GM21619 (cell line): Measurements from ENCODE around the gene TMF1.
A peak's percentile ranks its signal among the peaks of the same experiment; 100 is the strongest.

ENCODE experiments used
- ATAC-seq: cut with Tn5 transposase; IDR thresholded peaks from one replicate; pipeline ENCODE4 v1.9.1; 2021; ENCODE audit not compliant: unreplicated experiment

Gene TMF1, protein sequence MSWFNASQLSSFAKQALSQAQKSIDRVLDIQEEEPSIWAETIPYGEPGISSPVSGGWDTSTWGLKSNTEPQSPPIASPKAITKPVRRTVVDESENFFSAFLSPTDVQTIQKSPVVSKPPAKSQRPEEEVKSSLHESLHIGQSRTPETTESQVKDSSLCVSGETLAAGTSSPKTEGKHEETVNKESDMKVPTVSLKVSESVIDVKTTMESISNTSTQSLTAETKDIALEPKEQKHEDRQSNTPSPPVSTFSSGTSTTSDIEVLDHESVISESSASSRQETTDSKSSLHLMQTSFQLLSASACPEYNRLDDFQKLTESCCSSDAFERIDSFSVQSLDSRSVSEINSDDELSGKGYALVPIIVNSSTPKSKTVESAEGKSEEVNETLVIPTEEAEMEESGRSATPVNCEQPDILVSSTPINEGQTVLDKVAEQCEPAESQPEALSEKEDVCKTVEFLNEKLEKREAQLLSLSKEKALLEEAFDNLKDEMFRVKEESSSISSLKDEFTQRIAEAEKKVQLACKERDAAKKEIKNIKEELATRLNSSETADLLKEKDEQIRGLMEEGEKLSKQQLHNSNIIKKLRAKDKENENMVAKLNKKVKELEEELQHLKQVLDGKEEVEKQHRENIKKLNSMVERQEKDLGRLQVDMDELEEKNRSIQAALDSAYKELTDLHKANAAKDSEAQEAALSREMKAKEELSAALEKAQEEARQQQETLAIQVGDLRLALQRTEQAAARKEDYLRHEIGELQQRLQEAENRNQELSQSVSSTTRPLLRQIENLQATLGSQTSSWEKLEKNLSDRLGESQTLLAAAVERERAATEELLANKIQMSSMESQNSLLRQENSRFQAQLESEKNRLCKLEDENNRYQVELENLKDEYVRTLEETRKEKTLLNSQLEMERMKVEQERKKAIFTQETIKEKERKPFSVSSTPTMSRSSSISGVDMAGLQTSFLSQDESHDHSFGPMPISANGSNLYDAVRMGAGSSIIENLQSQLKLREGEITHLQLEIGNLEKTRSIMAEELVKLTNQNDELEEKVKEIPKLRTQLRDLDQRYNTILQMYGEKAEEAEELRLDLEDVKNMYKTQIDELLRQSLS

DNA sequence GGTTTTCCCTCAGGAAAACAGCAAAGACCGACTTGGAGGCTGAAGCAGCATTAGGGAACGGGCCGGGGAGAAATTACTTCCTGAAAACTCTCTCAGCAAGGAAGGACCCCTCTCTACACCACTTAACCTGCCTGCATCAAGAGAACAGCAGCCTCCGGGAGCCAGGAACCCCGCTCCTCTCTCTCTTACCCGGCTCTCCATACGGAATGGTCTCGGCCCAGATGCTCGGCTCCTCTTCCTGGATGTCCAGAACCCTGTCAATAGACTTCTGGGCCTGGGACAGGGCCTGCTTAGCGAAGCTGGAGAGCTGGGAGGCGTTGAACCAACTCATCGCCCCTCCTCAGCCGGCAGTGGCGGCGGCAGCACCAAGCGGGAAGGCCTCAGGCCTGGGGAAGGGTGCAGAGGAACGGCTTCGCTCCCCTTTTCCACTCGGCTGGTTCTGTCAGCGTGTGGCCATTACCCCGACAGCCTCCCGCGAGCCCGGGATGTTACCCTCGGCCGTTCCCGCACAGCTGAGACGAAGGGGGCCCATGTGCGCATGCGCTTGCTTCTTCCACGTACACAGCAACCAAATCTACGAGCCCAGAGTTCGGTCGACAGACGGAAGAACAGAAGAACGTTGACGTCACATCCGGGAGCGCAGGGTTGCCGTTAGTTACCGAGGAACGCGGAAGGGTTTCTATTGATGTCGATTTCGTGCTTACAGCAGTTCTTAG, at the start of gene TMF1:
TSS of gene TMF1 (minus strand) at position 578 of the 716 bp plus-strand sequence. CDS start at position 331, 247 bp downstream.
- ATAC-seq = peak; percentile 98

DNA sequence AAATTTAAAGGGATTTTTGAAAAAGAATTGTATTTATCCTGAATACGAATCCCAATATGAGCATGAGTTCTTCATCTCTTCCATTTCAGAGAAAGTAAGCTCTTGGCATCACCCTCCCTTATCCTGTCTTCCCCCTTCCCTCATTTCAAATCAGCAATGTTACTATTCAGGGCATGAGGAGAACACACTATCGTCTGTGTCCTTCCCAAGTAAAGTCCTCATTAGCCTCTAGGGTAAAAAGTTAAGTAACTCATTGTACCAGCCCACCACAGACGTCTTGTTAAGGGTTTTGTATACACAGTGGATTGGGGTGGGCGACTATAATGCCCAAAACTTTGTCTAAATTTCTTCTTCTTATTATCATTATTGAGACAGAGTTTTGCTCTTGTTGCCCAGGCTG, 47.4 kb upstream of the TMF1 start:
- ATAC-seq = no peak

DNA sequence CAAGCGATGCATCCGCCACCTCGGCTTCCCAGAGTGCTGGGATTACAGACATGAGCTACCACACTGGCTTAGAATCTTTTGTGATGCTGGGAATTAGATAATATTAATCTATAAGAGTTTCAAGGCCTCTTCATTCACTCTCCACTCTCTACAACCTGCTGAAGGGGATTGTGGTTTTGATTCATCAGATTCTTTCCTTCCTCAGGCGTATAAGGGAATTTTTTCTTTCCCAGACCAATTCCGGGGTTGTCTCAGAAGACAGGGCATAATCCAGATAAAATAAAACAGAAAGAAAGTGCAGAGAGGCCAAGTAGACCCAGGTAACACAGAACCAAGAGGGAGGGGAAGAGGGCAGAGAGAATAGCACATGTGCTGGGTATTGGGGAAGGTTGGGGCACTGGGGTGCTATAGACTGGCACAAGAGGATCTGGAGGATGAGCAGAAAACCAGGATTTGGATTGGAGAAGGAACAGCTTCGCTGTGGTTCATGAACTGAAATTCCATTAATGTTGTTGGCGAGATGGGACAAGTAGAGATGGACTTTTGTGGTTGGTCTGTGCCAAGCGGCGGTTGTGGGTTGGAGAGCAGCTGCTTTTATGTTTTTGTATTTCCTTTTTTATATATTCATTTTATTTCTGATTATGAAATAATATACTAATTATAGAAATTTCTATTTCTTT, 45.4 kb upstream of the TMF1 start:
- no peak for ATAC-seq

DNA sequence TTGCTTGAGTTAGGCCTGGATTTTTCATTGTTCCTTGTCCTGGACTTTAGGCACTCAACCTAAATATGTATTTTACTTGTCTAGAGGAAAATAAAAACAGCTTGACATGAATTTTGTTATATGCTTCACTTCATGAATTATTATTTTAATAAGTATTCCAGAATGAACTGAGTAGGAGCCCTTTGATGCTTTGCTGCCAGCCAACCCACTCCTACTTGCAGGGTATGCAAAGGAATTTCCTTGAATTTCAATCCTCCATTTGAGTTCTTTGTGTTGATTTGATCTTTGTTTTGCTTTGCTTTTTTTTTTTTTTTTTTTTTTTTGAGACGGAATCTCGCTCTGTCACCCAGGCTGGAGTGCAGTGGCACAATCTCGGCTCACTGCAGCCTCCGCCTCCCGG, 44.2 kb upstream of the TMF1 start:
- no peak for ATAC-seq

DNA sequence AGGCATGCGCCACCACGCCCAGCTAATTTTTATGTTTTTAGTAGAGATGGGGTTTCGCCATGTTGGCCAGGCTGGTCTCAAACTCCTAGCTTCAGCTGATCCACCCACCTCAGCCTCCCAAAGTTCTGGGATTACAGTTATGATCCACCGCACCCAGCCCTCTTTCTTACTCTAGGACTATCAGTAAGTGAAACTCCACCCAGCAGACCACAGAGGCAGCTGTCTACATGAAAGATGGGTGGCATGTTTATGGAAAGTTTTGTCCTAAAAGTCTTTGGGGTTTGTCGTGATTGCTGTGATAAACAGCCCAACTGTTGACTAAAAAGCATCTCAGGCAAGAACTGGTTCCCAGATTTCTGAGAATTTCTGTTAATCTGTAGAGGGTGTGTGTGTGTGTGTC, 43.5 kb upstream of the TMF1 start:
- no peak for ATAC-seq

DNA sequence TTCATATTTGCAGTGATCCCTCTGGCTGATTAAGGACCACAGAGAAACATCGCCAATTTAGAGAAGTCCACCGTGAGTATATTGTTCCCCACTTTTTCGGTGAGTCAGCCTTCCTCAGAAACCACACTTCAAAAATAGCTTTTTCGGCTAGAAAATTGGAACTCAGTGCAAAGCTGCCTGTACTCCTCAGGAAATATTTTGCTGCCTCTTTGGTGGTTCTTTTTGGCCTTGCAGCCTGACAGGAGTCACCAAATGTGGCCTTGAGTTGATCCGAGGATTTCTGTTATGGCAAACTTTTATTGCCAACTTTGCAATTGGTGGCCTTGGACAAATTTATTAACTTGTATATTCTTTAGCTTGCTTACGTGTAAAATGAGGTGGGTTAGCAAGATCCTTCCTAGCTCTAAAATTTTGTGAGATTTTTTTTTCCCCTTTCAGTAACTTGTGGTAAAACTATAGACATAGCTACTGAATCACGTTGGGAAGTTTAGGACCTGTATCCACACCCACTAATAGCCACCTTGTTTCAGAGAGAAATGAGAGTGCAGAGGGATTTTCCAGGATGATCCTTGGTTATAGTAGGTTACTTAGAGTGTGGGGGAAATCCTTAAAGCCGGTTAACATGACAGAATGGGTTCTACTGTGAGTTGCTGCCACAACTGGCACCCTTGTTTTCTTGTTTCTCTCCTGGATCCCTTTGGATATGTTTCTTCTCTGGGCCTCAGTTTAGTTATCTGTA, 42.5 kb upstream of the TMF1 start:
- no peak for ATAC-seq

DNA sequence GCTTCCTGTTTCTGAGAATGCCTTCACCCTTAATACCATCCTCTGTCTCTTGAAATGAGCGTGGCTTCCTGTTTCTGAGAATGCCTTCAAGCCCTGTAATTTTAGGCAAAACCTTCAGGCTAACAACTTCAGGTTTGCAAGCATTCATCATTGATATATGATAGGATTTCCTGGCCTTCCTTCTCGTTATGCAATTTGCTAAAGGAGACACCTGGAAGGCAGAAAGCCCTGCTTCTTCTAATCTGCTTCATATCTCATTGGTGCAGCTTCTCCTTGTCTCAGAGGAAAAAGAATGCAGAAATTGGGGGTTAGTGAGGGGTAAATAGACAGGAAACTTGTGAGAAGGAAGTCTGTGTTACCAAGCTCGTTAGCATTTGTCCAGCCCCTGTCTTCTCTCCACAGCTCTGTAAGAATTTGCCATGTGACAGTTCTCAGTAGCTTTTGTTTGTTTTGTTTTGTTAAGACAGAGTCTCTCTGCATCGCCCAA, 39.9 kb upstream of the TMF1 start:
- peak; percentile 71 for ATAC-seq

DNA sequence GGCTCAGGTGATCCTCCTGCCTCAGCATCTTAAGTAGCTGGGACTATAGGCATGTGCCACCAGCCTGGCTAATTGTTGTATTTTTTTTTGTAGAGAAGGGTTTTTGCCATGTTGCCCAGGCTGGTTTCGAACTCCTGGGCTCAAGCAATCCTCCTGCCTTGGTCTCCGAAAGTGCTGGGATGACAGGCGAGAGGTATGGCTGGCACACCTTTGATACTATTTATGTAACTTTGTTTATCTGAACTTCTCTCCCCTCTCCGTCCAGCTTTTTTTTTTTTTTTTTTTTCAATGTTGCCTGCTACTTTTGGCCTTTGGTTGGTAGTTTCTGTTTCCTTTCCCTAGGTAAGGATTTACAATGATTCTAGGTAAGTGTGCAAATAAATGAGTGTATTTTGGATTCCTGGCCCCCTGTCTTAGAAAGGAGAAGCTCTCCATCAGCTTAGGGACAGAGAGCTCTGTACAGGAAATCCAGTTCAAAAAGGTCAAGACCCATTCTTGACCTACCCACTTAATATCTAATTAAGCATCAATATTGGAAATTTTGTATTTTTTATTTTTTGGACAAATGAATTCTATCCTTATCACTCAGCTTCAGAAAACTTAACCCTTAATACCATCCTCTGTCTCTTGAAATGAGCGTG, 39.4 kb upstream of the TMF1 start:
- ATAC-seq = no peak

DNA sequence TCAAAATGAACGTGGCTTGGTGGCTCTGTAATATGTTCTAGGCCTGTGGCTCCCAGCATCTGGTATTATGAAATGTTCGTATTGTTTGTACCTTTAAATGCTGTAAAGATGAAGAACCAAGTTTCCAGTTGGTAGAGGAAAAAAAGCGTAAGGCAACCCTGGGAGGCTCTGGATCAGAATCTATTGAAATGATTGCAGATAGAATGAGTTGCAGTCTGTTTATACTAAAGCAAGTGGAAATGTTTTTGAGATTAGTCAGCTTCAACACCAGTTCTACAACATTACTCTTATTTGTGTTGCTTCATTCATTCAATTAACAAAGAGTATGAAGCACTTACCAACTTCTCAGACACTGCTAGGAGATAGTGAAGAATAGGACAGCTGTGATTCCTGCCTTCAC, 37.9 kb upstream of the TMF1 start:
- no peak for ATAC-seq

DNA sequence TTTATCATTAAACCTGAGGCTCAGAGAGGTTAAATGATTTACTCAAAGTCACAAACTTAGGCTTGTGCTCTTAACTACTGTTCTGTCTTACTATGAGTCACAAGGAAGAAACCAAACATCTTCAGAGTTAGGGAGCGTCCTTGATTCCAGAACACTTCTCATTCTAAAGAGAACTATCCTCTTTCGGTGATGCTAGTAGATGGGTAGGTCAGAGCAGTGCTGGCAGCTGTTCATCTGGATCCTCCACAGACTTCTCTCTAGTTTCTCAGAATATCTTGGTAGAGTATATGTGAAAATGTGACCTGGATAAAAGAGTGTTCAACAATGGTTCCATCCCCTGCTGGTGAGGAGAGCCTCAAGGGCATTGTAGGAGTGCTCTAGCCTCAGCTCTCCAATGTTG, 35.9 kb upstream of the TMF1 start:
- ATAC-seq = peak; percentile 27

DNA sequence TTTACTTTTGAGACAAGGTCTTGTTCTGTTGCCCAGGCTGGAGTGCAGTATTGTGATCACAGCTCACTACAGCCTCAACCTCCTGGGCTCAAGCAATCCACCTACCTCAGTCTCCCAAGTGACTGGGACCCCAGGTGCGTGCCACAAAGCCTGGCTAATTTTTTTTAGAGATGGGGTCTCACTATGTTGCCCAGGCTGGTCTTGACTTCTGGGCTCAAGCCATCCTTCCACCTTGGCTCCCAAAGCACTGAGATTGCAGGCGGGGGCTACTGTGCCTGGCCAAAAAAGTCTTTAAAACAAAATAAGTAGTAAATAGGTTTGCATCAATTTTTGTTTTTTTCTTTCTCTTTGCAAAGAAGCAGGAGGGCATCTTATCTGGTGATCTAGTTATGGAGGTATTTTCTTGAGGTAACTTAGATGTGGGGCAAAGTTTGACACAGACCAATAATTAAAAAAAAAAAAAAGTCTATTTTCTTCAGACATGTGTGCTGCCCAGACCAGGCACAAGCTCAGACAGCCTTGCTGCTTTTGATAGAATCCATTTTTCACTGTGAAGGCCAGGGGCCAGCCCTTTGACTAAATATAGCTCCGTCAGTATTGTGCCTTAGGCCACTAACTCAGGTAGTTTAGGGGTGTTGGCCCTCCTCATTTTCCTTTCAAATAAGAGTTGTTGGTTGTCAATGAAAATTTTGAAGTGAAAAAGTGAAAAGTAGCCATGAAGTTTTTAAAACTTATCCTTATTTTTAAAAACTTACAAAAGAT, 35.1 kb upstream of the TMF1 start:
- no peak for ATAC-seq

DNA sequence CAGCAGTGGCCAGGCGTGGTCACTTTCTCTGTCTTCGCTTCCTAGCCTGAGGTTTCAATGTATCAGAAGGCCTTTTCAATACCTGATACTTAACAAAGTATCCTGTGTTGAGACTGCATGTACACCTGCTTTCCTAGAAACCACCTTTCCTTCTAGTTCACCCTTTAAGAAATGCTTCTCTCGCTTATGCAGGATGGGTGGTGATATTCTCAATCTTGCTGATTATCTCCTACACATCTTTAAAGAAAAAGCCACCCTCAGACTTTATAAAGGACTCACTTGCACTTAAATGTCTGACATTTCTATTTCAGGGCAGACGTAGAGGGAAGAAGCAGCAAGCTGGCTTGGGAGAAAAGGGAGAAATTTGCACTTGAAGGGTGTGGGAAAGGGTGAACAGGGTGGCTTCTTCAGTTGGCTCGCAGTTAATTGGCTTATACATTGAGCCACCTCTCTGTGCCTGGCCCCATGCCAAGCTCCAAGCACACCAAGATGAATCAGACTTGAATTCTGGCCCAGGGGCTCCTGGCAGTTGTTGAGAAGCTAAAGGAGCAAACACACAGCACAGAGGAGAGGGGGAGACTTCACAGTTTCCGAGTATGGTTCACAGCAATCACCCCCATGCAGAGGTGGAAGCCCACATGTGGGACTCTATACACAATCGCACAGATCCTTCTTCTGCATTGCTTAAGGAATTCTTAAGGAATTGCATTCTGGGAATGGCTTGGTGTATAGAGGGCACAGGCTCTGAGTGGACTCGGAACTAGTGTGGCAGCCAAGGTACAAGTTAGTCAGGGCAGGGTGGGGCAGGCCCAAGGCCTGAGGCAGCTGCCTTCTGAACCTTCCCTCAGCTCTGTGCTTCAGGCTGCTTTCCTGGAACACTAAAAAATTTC, 33.9 kb upstream of the TMF1 start:
- no peak for ATAC-seq

DNA sequence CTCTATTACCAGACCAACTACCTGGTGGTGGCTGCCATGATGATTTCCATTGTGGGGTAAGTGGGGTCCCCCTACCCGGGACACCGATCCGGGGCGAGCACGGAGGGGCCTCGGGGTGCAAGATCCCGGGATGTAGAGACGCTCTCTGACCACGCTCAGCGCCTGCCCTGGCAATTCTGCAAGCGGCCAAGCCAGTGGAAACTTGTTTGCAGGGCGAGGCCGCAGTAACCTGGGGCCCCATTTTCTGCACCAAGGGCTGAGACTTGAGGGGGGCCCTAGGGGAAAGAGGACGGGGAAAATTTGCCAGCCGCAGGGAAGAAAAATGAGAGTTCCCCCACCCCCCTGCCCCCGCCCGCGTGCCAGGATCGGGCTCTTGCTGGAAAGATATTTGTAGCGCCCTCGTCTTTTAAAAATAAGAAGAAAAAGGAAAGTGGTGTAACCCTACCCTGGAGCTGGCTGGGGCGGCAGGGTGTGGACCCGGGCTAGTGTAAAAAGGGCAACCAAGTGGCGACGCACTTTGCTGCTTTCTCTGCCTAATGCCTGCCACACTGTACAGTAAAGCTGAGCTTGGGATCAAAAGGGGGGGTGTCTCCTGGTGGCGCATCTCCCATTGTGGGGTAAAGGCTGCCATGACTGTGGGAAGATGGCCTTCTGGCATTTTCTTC, 33.2 kb upstream of the TMF1 start:
- ATAC-seq = no peak

DNA sequence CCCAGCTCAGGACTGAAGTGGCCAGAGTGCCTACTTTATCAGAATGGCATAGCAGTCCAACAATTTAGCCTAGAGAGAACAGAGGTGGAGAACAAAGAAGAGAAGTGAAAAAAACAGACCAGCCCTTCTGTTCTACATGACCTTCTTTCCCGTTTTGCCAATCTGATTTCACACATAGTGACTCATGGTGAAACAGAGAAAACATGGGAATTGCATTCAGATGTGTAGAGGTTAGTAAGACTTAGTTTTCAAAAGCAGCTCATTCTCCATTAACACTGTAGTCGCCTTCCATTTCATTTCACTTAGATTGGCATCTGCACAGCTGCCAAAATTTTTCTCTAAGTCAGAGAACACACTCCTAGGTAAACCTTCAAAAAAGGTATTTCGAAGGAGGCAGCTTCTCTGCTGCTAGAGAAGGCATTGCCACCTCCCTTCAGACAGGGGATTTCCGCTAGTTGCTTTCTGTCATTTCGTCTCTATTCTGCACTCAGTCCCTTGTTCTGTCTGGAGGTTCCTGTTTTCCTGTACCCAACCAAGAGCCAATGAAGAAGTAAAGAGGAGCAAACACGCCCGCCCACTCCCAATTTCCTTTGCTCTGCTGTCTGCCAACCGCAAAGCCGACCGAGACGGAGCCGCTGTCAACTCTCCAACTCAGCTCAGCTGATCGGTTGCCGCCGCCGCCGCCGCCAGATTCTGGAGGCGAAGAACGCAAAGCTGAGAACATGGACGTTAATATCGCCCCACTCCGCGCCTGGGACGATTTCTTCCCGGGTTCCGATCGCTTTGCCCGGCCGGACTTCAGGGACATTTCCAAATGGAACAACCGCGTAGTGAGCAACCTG, 32.4 kb upstream of the TMF1 start, which contains the start of gene ARL6IP5:
TSS of gene ARL6IP5 (plus strand) at position 612 of the 842 bp plus-strand sequence. CDS start at position 723, 111 bp downstream.
- ATAC-seq = peak; percentile 50

DNA sequence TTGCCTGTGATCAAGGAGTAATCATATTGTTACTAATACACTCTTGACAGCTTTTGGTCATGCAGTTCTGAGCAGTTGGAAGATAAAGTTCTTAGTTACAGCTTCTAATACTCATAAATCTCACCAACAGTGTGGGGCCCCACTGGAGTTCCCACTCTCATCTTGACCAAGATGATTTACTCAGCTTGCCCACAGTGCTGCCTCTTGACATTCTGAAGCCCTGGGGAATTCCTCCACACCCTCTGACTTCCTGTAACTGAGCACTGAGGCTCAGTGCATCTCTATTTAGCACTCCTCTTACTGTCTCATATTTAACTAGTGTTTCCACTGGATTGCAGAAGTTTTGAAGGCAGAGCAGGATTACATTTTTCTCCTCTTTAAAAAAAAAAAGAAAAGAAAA, 30.7 kb upstream of the TMF1 start:
- ATAC-seq = peak; percentile 53

DNA sequence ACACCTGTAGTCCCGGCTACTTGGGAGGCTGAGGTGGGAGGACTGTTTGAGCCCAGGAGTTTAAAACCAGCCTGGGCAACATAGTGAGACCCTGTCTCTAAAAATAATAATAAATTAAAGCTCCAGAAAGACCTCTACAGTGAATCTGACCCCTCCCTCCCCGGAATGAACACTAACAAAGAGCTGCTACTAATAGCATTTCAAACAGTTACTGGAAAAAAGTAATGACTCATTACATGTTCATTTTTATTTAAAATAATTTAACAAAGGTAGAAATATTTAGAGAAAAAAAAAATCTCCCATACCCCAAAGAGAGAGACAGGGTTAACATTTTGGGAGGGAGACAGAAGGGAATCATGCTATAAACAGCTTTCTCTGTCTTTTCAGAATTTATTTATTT, 30.2 kb upstream of the TMF1 start:
- ATAC-seq = no peak
